Esophagus squamous epithelium (tissue), 5 donors: ENCODE results near the gene SKAP1. TPM values are rescaled to one million over a fixed set of nuclear protein-coding genes. Genes with fewer than 3 reads are reported as not detected.

Experiments used
- DNase-seq: peaks from one replicate; lab custom pipeline; 2025; lab: John Stamatoyannopoulos, UW
- H3K27ac ChIP-seq, 4 donors: fragments of 200-600 bp; sonication (generic); one replicate each; pipeline ENCODE4 v1.5.1; 2016 to 2019; ENCODE audit warnings: mild to moderate bottlenecking in 1 of 4
- H3K27me3 ChIP-seq, 4 donors: fragments of 200-600 bp; sonication (generic); 1 replicate in 3 of 4; 2 replicates in 1 of 4; pipeline versions ENCODE4 v1.5.1 to v1.6.0; 2017 to 2021; ENCODE audit warnings: antibody characterized with exemption in 1 of 4
- H3K36me3 ChIP-seq, 3 donors: fragments of 200-600 bp; sonication (generic); one replicate each; pipeline ENCODE4 v1.5.1; 2016 to 2019
- H3K4me1 ChIP-seq, 3 donors: fragments of 200-600 bp; sonication (generic); one replicate each; pipeline ENCODE4 v1.5.1; 2017 to 2019
- H3K4me3 ChIP-seq, 4 donors: fragments of 200-600 bp; sonication (generic); 1 replicate in 3 of 4; 2 replicates in 1 of 4; pipeline ENCODE4 v1.5.1; 2016 to 2019; ENCODE audit warnings: mild to moderate bottlenecking in 2 of 4, moderate library complexity in 1 of 4
- H3K9me3 ChIP-seq, 3 donors: fragments of 200-600 bp; sonication (generic); one replicate each; pipeline ENCODE4 v1.5.1; 2016 to 2019
- CTCF ChIP-seq, 6 experiments: fragments of 450-650 bp in 4 of 6; fragments of 200-600 bp in 2 of 6; sonication (generic) in 2 of 6; IDR thresholded peaks; one replicate each; pipeline ENCODE4 v1.5.1; 2016 to 2019; ENCODE audit warnings: antibody characterized with exemption in 6 of 6, mild to moderate bottlenecking in 4 of 6, moderate library complexity in 4 of 6
- POLR2A ChIP-seq, 4 donors: fragments of 450-650 bp; IDR thresholded peaks; one replicate each; pipeline ENCODE4 v1.6.1; 2017; ENCODE audit warnings: antibody characterized with exemption in 4 of 4, mild to moderate bottlenecking in 4 of 4, moderate library complexity in 3 of 4
- WGBS, 2 donors: methylation state at CpG; one replicate each; pipeline ENCODE4 v1.1.5; 2018; 5-methylcytosine and 5-hydroxymethylcytosine counted together
- intact Hi-C: fragments of 100-400 bp; cut with DNase I; formaldehyde crosslinking; loops from one replicate; pipeline ENCODE4 v1.15.0; 2022
- total RNA-seq, 4 donors: library from RNA; depleted of rRNA; stranded (reverse); fragments of >200 nt; gene quantifications; one replicate each; pipeline ENCODE4 v1.1.0, GENCODE V29; 2016
- donor health status: DM: yes; HTN: yes; CAD: no.

The SKAP1 gene
- total RNA-seq, 4 donors from 2014 or later = 0.83 to 5.1 (median 3.4) TPM; not detected in 1

GRCh38 chr17:48148029-48148770 is 281.8 kb downstream of the SKAP1 start:
- Histone ChIP-seq H3K4me1 (no peaks in the 10 kb centered on the region), H3K9me3 (no peaks in the 10 kb centered on the region), H3K4me3 (no peak overlapping the region), H3K27me3 (peaks cover 0 to 100% (median 2%) of the 10 kb centered on the region in 4 donors), H3K27ac (no peak overlapping the region), H3K36me3 (no peaks in the 10 kb centered on the region)
- DNase-seq = no peak
- no peak for TF ChIP-seq POLR2A (IDR thresholded peaks at IDR 0.05)
- no peak for TF ChIP-seq CTCF (IDR thresholded peaks at IDR 0.05)
- intact Hi-C loops = no loop called here
- 74 to 75% methylated on average over 14 of the region's 14 CpGs for WGBS, 2 donors

- no peaks in the 10 kb centered on the region for H3K36me3 ChIP-seq
- intact Hi-C loops = no loop called here
- TF ChIP-seq POLR2A (IDR thresholded peaks at IDR 0.05) (no peak), CTCF (IDR thresholded peaks at IDR 0.05) (no peak)
- H3K4me1 ChIP-seq = no peaks in the 10 kb centered on the region
- H3K9me3 ChIP-seq = no peaks in the 10 kb centered on the region
- H3K27ac ChIP-seq = no peak overlapping the region
- H3K4me3 ChIP-seq = no peak overlapping the region
- H3K27me3 ChIP-seq = peaks cover 0 to 99% (median 2%) of the 10 kb centered on the region in 4 donors
- no peak for DNase-seq
- 92 to 96% methylated on average over 3 of the region's 3 CpGs for WGBS, 2 donors
These were observed 284.8 kb downstream of the SKAP1 start for GRCh38 chr17:48144976-48145798.

- Histone ChIP-seq H3K27ac (no peak overlapping the region), H3K27me3 (peaks cover 0 to 94% (median 0%) of the 10 kb centered on the region in 4 donors), H3K4me1 (no peaks in the 10 kb centered on the region), H3K36me3 (no peaks in the 10 kb centered on the region), H3K4me3 (no peak overlapping the region), H3K9me3 (no peaks in the 10 kb centered on the region)
- no peak for TF ChIP-seq CTCF (IDR thresholded peaks at IDR 0.05)
- TF ChIP-seq POLR2A (IDR thresholded peaks at IDR 0.05) = no peak
- no peak for DNase-seq
- WGBS, 2 donors = 58 to 71% methylated on average over 8 of the region's 8 CpGs
- intact Hi-C loops = no loop called here
These were observed 285.8 kb downstream of the SKAP1 start for GRCh38 chr17:48144231-48144630.

- intact Hi-C loops = no loop called here
- no peak for DNase-seq
- no peak overlapping the region for H3K27ac ChIP-seq
- no peaks in the 10 kb centered on the region for H3K9me3 ChIP-seq
- H3K36me3 ChIP-seq = no peaks in the 10 kb centered on the region
- TF ChIP-seq CTCF (IDR thresholded peaks at IDR 0.05) = no peak
- TF ChIP-seq POLR2A (IDR thresholded peaks at IDR 0.05) = no peak
- 50 to 51% methylated on average over 4 to 6 of the region's 6 CpGs for WGBS, 2 donors
- H3K4me3 ChIP-seq = no peak overlapping the region
- H3K4me1 ChIP-seq = no peaks in the 10 kb centered on the region
- H3K27me3 ChIP-seq = peaks cover 0 to 88% (median 0%) of the 10 kb centered on the region in 4 donors
These were observed 286.4 kb downstream of the SKAP1 start for GRCh38 chr17:48143629-48144028.

- TF ChIP-seq CTCF (IDR thresholded peaks at IDR 0.05) (no peak), POLR2A (IDR thresholded peaks at IDR 0.05) (no peak)
- Histone ChIP-seq H3K36me3 (no peaks in the 10 kb centered on the region), H3K27ac (no peak overlapping the region), H3K4me3 (no peak overlapping the region), H3K27me3 (peaks cover 0 to 51% (median 0%) of the 10 kb centered on the region in 4 donors), H3K9me3 (no peaks in the 10 kb centered on the region), H3K4me1 (no peaks in the 10 kb centered on the region)
- intact Hi-C loops = no loop called here
- no peak for DNase-seq
- WGBS, 2 donors = 71% methylated on average over 2 of the region's 2 CpGs
These were observed 290.1 kb downstream of the SKAP1 start for GRCh38 chr17:48139944-48140343.
